HG03460 (cell line): Measurements from ENCODE around the gene PAH.
"Not testable (repeated sequence)": the region's sequence is repeated elsewhere in the genome, so short reads cannot be mapped to it uniquely, and the experiment has no call there.

Experiments used
- ATAC-seq: cut with Tn5 transposase; IDR thresholded peaks from one replicate; pipeline ENCODE4 v1.9.1; 2021; ENCODE audit not compliant: unreplicated experiment

PAH gene

DNA sequence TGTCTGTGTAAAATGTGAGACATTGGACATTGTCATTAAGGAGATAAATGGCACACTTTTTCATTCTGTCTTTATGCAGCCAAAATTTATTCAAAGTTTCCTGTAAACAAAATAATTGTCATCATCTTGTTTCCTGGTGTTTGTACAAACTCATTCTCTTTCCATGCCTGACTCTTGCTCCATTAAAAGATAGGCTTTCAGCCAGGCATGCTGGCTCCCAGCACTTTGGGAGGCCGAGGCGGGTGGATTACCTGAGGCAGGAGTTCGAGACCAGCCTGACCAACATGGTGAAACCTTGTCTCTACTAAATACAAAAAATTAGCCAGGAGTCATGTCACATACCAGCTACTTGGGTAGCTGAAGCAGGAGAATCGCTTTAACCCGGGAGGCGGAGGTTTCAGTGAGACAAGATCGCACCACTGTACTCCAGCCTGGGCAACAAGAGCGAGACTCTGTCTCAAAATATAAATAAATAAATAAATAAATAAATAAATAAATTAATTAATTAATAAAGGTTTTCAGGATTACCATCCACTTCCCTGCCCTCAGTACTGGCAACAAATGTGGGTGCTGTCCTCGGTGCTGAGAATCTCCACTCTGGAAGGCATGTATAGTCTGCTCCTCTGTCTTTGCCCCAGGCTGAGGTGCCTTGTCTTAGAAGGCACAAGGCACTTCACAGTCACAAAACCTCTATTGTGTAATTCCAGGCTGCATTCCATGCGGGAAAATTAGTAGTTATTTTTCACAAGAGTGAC, 83.2 kb downstream of the PAH start:
- no peak for ATAC-seq

DNA sequence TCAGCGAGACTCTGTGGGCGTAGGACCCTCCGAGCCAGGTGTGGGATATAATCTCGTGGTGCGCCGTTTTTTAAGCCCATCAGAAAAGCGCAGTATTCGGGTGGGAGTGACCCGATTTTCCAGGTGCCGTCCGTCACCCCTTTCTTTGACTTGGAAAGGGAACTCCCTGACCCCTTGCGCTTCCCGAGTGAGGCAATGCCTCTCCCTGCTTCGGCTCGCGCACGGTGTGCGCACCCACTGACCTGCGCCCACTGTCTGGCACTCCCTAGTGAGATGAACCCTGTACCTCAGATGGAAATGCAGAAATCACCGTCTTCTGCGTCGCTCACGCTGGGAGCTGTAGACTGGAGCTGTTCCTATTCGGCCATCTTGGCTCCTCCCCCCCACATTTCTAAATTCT, 84.2 kb downstream of the PAH start:
- not testable (repeated sequence) for ATAC-seq

DNA sequence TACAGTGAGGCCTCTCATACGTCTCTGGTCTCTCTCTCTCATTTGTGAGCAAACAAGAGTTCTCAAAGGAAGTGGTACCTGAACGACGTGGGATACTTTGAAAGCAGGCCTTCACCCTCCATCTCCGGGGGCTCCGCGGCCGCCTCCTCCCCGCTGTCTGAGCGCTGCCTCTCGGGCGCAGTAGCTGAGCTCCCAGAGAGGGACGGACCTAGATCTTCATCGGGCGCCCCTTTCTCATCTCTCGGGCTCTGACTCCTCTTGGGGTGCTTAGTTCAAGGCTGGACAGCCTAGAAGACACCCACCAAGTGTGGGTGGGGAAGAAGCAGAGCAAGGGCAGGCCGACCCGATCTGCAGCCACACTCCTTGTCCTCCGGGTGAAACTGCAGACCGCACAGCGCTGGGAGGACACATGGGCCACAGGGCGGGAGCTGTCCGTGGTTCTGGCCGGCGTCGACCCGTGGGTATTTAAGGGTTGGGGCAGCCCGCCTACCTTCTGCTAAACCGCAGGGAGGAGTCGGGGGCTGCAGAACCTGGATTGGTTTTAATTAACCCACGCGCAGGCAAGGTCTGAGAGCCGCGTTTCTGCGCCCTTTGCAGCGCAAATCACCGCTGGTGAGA, 92.7 kb downstream of the PAH start:
- ATAC-seq = no peak

DNA sequence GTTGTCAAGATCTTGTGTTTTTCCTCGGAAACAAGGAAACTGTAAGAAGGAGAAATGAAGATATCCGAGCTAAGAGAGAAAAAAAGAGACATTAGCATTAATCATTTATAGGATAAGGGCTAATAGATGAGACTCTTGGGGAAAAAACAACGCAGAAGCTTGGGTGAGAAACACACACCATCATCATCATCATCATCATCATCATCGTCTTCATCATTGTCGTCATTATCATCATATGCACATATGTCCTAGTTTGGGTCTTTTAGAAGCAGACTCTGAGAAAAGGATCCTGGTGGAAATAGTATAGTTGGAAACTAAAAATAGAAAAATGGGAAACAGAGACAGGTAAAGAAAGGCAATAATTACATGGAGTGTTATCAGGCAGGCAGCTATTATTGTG, 95.9 kb downstream of the PAH start:
- ATAC-seq = no peak

DNA sequence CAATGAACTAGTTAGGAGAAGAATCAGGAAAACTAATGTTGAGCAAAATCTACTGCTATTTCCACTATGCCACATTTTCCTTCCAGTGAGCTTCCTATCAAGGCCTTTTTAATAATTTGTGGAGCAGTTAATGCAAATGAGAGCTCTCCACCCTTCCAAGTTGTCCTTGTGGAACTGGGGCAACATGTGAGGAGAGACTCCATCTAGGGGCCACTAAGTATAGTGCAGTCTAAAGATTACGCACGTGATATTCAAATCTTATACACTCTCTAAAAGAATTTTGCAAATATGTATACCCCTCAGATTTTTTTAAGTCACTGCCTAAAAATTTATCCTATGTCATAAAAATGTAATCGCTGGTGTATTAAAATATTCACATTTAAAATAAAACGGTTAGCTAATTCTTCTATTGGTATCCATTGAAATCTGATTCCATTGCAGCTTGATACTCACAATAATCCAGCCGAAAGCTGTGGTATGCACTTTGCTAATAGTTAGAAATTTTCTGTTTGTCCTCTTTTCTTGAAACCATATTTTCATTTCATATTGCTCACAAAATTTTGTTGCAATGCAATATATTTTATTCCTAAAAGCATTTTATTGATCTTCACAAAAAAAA, 100.1 kb downstream of the PAH start:
- no peak for ATAC-seq

DNA sequence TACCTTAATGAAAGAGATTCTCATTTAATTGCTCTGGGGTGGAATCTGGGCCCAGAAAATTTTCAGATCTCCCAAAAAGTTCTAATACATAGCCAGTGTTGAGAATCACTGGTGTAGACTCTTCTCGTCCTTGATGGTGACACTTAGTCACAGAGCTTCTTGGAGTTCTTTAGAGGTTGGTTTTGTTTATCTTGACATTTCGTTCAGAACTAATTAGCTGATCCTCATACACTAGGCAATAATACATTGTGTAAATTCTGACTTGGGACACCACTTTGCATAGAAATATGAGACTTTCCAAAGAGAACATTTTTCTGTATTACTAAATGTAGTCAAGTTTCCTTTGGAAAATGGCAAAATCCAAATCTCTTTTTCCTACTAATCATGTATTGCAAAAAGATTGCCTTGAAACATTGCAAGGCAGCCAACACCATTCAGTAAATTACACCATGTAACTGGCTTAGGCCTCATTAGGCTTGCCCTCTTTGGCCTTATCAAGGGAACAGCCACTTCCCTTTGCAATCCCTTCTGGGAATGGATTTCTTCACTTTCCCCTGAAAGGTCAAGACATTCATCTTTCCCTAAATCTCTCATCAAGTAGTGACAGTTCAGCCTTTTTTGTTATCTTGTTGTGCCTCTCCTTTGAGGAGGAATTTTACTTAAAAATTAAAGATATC, 102.2 kb downstream of the PAH start:
- ATAC-seq = no peak

DNA sequence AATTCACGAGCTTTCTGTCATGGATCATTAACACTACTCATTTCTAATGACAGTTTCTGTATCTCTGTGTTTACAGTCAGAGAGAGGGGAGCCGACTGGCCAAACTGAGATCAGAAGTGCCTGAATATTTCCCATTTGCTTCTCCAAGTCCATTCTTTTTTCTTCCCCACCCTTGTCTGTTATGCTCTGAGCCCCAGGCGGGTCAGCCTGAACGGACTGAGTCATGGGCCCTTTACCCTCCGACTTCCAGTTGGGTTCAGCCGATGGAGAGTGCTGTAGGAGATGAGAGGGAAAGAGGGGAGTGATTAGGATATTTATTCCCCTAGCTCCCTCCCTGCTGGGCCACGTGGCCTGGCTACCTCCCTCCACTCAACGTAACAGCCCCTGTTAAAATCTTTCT, 104.7 kb downstream of the PAH start:
- no peak for ATAC-seq

DNA sequence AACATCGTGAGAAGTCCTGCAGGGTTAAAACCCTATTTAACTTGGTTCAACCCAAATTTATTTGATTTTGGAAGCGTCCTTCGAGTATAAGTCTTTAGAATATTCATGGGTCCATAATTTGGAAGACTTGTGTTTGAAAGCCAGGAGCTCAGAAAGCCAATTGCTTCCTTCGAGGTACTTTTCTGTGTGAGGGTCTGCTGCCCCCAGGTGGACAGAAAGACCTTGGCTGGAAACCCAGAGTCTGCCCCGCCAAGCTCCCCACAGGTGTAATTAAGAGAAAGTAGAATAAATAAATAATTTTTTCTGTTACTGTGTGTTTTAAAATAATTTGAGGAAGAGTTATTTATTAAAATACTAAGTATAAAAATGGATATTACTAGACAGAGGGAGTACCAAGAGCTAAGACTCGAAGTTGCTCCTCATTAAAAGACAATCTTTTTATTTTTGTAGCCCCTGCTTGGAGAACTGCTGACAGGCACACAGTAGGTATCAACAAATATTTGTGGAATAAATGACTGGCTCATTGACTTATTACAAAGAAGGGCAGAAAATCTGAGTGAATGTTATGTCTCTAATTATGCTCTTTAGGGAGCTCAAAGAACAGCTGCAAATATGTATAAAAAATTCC, 105.8 kb downstream of the PAH start:
- no peak for ATAC-seq

DNA sequence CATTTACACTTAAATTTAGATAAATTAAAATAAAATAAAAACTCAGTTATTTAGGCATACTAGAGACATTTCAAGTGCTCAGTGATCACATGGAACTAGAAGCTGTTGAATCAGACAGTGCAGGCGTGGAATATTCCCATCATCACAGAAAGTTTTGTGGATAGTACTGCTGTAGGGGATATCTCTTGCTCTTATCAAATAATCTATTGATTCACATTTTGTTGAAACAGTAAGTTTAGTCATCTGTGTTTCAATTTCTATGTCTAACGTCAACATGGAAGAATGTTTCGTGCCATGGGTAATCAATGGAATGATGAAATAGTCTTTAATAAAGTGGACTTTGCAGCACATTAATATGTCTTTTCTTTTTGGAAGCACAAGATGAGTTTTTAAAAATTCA, 108.6 kb downstream of the PAH start:
- no peak for ATAC-seq

DNA sequence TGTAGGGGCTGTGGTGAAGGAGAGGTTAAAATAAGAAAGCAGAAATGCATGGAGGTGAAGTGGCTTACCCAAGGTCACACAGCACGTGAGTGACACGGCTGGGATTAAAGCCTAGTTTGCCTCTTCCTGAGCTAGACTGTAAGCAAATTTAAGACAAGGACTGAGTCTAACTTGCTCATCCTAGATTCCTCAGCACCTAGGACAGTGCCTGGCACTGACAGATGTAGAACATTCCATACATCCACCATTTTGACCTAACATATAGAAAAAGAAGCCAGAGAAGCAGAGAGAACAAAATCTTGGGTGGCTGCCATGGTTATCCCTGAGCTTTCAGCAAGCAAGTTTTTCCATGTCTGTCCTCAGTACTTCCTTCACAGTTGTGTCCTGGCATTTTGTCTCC, 110.5 kb downstream of the PAH start:
- ATAC-seq = no peak

DNA sequence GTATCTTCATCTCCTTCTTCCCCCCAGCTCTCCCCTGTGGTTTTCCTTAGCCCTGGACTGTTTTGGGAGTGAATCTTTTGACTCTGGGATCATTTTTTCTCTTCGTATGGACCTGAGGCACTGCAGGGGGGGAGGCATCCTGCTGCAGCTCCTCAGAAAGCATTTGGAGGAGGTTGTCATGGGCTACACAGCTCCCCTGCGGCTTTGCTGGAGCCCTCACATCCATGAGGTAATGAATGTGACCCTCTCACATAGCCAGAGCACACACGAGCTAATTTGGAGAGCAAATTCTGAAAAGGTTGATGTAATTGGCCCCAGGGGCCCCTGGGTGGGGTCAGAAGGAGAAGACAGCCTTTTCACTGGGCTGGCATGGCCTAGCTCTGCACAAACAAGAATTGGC, 110.9 kb downstream of the PAH start:
- ATAC-seq = no peak

DNA sequence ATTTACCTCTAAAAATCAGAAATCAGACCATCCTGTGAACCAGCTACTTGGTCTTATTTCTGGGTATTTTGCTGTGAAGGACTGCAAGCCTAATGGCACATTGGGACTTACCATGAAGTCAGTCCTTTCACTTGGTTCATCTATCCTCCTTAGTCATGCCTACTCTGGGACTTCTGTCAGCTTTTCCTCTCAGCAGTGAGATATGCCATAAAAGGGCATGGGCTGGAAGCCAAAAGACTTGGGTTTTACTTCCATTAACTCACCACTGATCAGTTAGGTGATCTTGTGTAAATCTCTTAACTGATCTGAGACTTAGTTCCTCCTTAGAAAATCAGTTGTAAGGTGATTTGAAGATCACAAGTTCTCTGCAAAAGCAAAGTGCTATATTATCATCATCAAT, 116.5 kb downstream of the PAH start:
- no peak for ATAC-seq

DNA sequence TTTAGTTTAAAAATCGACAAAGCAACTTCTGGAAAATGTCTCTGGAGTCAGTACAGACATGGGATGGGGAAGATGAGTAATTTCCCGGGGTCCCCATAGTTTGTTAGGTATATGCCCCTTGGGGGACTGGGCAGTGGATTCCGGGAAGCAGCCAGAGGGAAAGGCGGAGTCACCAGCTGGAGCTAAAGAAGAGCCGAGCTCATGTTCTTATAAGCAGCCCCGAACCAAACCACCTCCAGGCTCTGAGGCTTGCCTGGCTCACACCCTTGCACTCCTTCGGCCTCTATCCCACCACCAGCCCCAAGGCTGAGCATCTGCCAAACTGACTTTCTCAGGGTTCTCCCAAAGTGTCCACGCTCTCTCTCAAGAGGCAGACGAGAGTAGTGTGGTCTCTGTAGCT, 117.8 kb downstream of the PAH start:
- ATAC-seq = no peak

DNA sequence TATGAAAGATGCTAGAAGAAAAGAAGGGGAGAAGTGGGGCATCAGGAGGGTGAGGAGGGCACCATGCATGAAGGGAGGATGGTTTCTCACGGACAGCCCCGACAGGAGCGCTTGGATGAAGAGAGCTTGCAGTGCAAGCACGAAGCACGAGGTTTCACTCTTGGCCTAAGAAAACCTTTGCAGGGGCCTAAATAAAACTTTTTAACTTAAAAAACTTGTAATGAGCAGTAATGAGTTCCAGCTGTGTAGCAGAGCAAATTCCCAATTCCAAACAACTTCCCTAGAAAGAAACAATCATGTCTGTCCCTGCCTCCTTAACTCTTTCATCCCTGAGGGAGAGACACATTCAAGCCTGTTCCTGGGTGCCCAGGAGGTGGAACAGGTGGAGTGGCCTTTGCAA, 119.5 kb downstream of the PAH start:
- ATAC-seq = no peak

DNA sequence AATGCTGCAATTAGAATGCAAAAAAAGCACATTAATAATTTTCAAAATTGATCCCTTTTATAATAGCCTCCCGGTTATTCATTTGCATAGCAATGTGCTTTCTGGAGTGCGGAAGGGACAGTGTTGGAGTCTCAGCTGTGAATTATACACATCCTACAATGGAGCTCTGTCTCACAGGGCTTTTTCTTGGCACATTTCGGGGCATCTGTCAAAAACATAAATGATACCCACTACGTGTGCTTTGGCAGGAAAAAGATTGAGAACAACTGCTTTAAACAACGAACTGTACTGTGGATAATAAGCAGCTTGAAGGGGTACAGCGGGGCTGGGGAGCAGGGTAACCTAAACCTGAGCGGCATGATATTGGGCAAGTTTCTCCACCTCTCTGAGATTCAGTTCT, 123.1 kb downstream of the PAH start:
- no peak for ATAC-seq
